ENCODE results near the gene TUBA3C. TPM values are rescaled to one million over a fixed set of nuclear protein-coding genes. Genes with fewer than 3 reads are reported as not detected.
"Not testable (repeated sequence)": the region's sequence is repeated elsewhere in the genome, so short reads cannot be mapped to it uniquely, and the experiment has no call there.

The TUBA3C gene
- under 1 TPM in 2 of 8 experiments, not detected in 6; 0.13 to 0.28 TPM for total RNA-seq

DNA sequence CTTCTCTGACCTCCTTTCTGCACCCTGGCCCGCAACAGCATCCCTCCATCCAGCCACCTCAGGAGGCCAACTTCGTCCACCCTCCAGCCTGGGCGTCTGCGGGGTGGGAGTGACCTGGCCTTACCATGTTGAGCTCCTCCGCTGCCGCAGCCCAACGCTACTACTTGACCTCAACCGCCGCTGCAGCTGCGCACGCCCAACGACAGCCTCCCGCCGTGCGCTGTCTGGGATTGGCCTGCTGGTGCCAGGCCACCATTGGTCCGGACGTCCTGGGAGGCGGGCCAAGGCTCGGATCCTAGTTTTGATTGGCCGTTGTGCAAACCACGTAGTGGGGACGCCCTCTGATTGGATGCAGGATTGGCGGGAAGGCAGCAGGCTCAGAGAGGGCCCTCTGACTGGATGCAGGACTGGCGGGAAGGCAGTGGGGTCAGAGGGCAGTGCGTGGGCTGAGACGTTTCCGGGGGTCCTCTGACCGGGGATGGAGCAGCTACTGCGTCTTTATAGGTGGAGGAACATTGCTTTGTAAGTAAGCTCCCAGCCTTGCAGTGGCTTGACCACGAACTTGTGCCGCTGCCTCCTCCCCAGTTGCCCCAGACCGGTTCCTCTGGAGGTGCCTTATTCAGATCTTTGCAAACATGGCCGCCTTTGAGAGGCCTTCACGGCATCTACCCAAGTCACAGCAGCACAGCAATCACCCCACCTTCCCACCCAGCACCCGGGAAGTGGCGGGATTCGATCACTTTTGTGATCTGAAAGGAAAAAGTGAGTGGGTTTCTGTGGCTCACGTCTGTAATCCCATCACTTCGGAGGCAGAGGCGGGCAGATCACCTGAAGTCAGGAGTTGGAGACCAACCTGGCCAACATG, at the start of gene TUBA3C:
Gene TUBA3C (minus strand): TSS at position 204 of the 865 bp plus-strand sequence. CDS start 77 bp downstream, at position 127.
- WGBS, 10 experiments: 35 to 100% (median 72%) methylated on average over 1 to 13 of the region's 40 CpGs; no CpG with 5 or more reads in 2 of the 10 experiments
- no peak for ATAC-seq (replicated peaks in 6 of 8)
- H3K27ac ChIP-seq: no peak within 1 kb of the TSS
- H3K4me3 ChIP-seq: no peak within 1 kb of the TSS
- no peaks in the 10 kb centered on the region for H3K4me1 ChIP-seq (replicated peaks in 1 of 2)
- in situ Hi-C loops (cut with MboI; ENCODE audit: low pct_unique_long_range_greater_than_20kb in 2 of 9, low sequenced_read_pairs in 9 of 9, unreplicated experiment in 9 of 9): no loop called here

DNA sequence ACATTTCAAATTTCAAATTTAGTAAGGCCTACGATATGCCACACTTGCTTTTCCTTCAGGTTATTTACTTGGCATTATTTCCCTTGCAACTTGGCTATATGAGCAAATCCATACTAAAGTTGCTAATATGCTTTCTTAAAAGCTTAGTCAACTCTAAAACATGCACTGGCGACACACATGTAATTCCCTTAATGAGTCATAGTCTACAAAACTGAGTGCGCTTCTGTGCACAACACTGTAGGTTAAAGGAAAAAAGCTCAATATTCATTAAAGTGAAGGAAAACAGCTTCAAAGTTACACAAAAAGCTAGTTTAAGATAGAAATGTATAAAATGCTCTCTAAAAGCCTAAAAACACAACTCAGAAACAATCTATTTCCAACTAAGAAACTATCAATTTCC, 25.8 kb upstream of the TUBA3C start:
- peak in 1 of 8 experiments; percentile 31 for ATAC-seq (replicated peaks in 6 of 8)

DNA sequence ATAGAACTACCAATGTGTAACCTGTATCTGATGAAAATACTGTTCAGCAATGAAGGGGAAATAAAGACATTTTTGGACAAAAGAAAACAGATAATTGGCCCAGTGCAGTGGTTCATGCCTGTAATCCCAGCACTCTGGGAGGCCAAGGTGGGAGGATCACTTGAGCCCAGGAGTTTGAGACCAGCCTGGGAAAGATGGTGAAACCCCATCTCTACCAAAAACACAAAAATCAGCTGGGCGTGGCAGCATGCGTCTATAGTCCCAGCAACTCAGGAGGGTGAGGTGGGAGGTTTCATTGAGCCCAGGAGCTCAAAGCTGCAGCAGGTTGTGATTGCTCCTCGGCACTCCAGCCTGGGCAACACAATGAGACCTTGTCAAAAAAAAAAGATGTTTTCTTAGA, 11.0 kb upstream of the TUBA3C start:
- H3K4me3 ChIP-seq; H3K4me1 ChIP-seq (replicated peaks in 1 of 2); in situ Hi-C loops (cut with MboI; ENCODE audit: low pct_unique_long_range_greater_than_20kb in 2 of 9, low sequenced_read_pairs in 9 of 9, unreplicated experiment in 9 of 9); ATAC-seq (replicated peaks in 6 of 8); H3K27ac ChIP-seq: not testable (repeated sequence)
- 20 to 80% (median 48%) methylated on average over 1 to 3 of the region's 3 CpGs; no CpG with 5 or more reads in 4 of the 10 experiments for WGBS, 10 experiments

More for the DNA sequence above, 25.8 kb upstream of the TUBA3C start:
- H3K4me1 ChIP-seq (replicated peaks in 1 of 2); H3K27ac ChIP-seq; in situ Hi-C loops (cut with MboI; ENCODE audit: low pct_unique_long_range_greater_than_20kb in 2 of 9, low sequenced_read_pairs in 9 of 9, unreplicated experiment in 9 of 9); H3K4me3 ChIP-seq: not testable (repeated sequence)
- WGBS, 10 experiments: 0 to 80% (median 31%) methylated on average over 1 to 3 of the region's 3 CpGs; no CpG with 5 or more reads in 5 of the 10 experiments

DNA sequence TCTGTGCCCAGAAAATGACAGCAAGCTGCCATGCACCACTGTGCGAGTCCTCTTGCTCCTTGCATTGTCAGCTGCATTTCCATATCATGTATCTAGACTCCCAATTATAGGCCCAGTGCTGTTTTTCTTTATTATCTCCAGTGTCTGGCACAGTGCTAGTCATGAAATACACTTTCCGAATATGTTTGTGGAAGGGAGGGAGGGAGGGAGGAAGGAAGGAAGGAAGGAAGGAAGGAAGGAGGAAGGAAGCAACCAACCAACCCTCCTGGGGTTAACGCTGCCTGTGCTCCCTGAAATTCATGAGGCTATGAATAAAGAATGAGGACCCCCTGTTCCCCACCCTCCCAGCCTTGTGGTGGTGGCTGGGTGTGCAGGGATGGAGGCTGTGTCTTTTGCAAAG, 8.3 kb upstream of the TUBA3C start:
- H3K27ac ChIP-seq; ATAC-seq (replicated peaks in 6 of 8); H3K4me3 ChIP-seq; H3K4me1 ChIP-seq (replicated peaks in 1 of 2); in situ Hi-C loops (cut with MboI; ENCODE audit: low pct_unique_long_range_greater_than_20kb in 2 of 9, low sequenced_read_pairs in 9 of 9, unreplicated experiment in 9 of 9): not testable (repeated sequence)
- WGBS, 10 experiments: 43 to 80% (median 50%) methylated on average over 1 of the region's 3 CpGs; no CpG with 5 or more reads in 7 of the 10 experiments

- ATAC-seq (replicated peaks in 6 of 8); in situ Hi-C loops (cut with MboI; ENCODE audit: low pct_unique_long_range_greater_than_20kb in 2 of 9, low sequenced_read_pairs in 9 of 9, unreplicated experiment in 9 of 9); H3K27ac ChIP-seq; H3K4me3 ChIP-seq; H3K4me1 ChIP-seq (replicated peaks in 1 of 2): not testable (repeated sequence)
- WGBS, 10 experiments: 0% methylated on average over 1 of the region's 5 CpGs; no CpG with 5 or more reads in 8 of the 10 experiments
Observed at GRCh38 chr13:19189368-19189767, 7.7 kb upstream of the TUBA3C start.

DNA sequence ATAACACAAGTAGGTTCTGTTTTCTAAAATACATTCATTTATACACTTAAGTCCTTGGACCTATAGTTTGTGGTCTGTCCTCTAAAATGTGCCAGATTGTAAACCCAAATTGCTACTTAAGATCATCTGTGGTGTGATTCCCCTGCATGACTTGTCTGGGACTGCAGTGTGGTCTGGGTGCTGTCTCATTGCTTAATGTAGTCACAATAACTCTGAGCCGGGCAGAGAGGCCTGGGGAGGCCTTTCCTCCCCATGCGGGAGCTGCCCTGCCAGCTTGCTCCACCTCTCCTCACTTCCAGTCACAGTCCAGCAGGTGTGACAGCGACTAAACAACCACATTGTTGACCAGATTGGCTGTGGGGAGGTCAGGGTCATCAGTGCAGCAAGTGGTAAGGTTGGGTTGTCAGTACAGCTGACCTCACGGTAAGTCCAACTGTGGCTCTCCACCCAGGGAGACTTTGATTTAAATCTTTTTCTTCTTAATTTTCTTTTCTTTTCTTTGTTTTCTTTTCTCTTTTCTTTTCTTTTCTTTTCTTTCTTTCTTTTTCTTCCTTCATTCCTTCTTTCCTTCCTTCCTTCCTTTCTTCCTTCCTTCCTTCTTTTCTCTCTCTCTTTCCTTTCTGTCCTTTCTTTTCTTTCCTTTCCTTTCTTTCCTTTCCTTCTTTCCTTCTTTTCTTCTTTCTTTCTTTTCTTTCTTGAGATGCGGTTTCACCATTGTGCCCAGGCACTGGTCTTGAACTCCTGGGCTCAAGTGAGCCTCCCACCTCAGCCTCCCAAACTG, 4.4 kb upstream of the TUBA3C start:
- ATAC-seq (replicated peaks in 6 of 8): no peak
- Histone ChIP-seq H3K27ac (no peak overlapping the region), H3K4me3 (no peak overlapping the region), H3K4me1 (replicated peaks in 1 of 2) (no peaks in the 10 kb centered on the region)
- in situ Hi-C loops (cut with MboI; ENCODE audit: low pct_unique_long_range_greater_than_20kb in 2 of 9, low sequenced_read_pairs in 9 of 9, unreplicated experiment in 9 of 9): no loop called here
- WGBS, 10 experiments: 17 to 66% (median 42%) methylated on average over 1 to 5 of the region's 5 CpGs; no CpG with 5 or more reads in 1 of the 10 experiments

GRCh38 chr13:19185086-19185864, 3.7 kb upstream of the TUBA3C start:
- WGBS, 10 experiments: 0 to 80% (median 53%) methylated on average over 1 to 5 of the region's 8 CpGs; no CpG with 5 or more reads in 1 of the 10 experiments
- Histone ChIP-seq H3K4me3 (no peak overlapping the region), H3K27ac (no peak overlapping the region), H3K4me1 (replicated peaks in 1 of 2) (no peaks in the 10 kb centered on the region)
- in situ Hi-C loops (cut with MboI; ENCODE audit: low pct_unique_long_range_greater_than_20kb in 2 of 9, low sequenced_read_pairs in 9 of 9, unreplicated experiment in 9 of 9): no loop called here
- no peak for ATAC-seq (replicated peaks in 6 of 8)

- in situ Hi-C loops (cut with MboI; ENCODE audit: low pct_unique_long_range_greater_than_20kb in 2 of 9, low sequenced_read_pairs in 9 of 9, unreplicated experiment in 9 of 9): no loop called here
- H3K4me3 ChIP-seq: no peak overlapping the region
- 50 to 80% (median 68%) methylated on average over 1 to 5 of the region's 5 CpGs; no CpG with 5 or more reads in 4 of the 10 experiments for WGBS, 10 experiments
- ATAC-seq (replicated peaks in 6 of 8): no peak
- no peaks in the 10 kb centered on the region for H3K4me1 ChIP-seq (replicated peaks in 1 of 2)
- no peak overlapping the region for H3K27ac ChIP-seq
Observed at GRCh38 chr13:19184176-19184575, 2.6 kb upstream of the TUBA3C start.

GRCh38 chr13:19183676-19184075, 2.1 kb upstream of the TUBA3C start:
- Histone ChIP-seq H3K4me1 (replicated peaks in 1 of 2) (no peaks in the 10 kb centered on the region), H3K27ac (no peak overlapping the region), H3K4me3 (no peak overlapping the region)
- 0 to 38% (median 6%) methylated on average over 1 to 3 of the region's 3 CpGs; no CpG with 5 or more reads in 6 of the 10 experiments for WGBS, 10 experiments
- ATAC-seq (replicated peaks in 6 of 8): no peak
- in situ Hi-C loops (cut with MboI; ENCODE audit: low pct_unique_long_range_greater_than_20kb in 2 of 9, low sequenced_read_pairs in 9 of 9, unreplicated experiment in 9 of 9): no loop called here

- Histone ChIP-seq H3K27ac (no peak overlapping the region), H3K4me1 (replicated peaks in 1 of 2) (no peaks in the 10 kb centered on the region), H3K4me3 (no peak overlapping the region)
- no peak for ATAC-seq (replicated peaks in 6 of 8)
- in situ Hi-C loops (cut with MboI; ENCODE audit: low pct_unique_long_range_greater_than_20kb in 2 of 9, low sequenced_read_pairs in 9 of 9, unreplicated experiment in 9 of 9): no loop called here
- WGBS, 10 experiments: 22 to 86% (median 59%) methylated on average over 1 to 13 of the region's 16 CpGs
Observed at GRCh38 chr13:19182536-19182935, 912 bp upstream of the TUBA3C start.

DNA sequence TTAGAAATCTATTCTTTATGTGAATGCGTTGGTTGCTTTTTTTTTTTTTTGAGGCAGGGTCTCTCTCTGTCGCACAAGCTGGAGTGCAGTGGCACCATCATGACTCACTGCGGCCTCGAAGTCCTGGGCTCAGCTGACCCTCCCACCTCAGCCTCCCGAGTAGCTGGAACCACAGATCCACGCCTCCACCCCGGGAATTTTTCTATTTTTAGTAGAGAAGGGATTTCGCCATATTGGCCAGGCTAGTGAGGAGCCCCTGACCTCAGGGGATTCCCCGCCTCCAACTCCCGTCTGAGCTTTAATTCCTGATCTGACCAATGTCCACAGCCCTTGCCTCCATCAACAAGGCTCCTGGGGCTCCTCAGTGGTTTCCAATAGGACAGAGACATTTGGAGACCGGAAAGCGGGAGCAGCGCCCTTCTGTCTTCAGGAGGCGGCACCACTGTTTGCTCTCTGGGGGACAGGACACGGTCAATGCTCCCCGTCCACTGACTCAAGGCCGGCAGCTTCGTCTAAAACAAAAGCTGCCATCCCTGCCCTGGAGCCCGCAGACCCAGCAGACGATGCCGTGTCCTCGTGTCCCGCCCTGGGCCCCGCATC, 503 bp downstream of the TUBA3C start:
- Histone ChIP-seq H3K4me1 (replicated peaks in 1 of 2) (no peaks in the 10 kb centered on the region), H3K4me3 (no peak overlapping the region), H3K27ac (no peak overlapping the region)
- no peak for ATAC-seq (replicated peaks in 6 of 8)
- WGBS, 10 experiments: 38 to 100% (median 63%) methylated on average over 1 to 14 of the region's 24 CpGs; no CpG with 5 or more reads in 2 of the 10 experiments
- in situ Hi-C loops (cut with MboI; ENCODE audit: low pct_unique_long_range_greater_than_20kb in 2 of 9, low sequenced_read_pairs in 9 of 9, unreplicated experiment in 9 of 9): no loop called here

GRCh38 chr13:19179916-19180315, 1.7 kb downstream of the TUBA3C start:
- ATAC-seq (replicated peaks in 6 of 8): no peak
- Histone ChIP-seq H3K27ac (no peak overlapping the region), H3K4me3 (no peak overlapping the region), H3K4me1 (replicated peaks in 1 of 2) (no peaks in the 10 kb centered on the region)
- in situ Hi-C loops (cut with MboI; ENCODE audit: low pct_unique_long_range_greater_than_20kb in 2 of 9, low sequenced_read_pairs in 9 of 9, unreplicated experiment in 9 of 9): no loop called here
- 18 to 83% (median 38%) methylated on average over 1 to 6 of the region's 7 CpGs; no CpG with 5 or more reads in 2 of the 10 experiments for WGBS, 10 experiments

Measured in motor neuron (in vitro differentiated cells).